Nephron progenitor cell (in vitro differentiated cells): ENCODE measurements around the gene SRD5A2.
"Not testable (repeated sequence)": the region's sequence is repeated elsewhere in the genome, so short reads cannot be mapped to it uniquely, and the experiment has no call there.

Experiments used
- DNase-seq: peaks from one replicate; pipeline ENCODE4 v3.0.0; 2021
- H3K27ac Mint-ChIP-seq: 2 replicates; pipeline ENCODE4 v1.8.0; 2021; ENCODE audit warnings: mild to moderate bottlenecking, moderate library complexity, mixed read lengths
- H3K27me3 Mint-ChIP-seq: 2 replicates; pipeline ENCODE4 v1.8.0; 2021; ENCODE audit warnings: mild to moderate bottlenecking, low read depth, mixed read lengths; ENCODE audit not compliant: poor library complexity
- H3K36me3 Mint-ChIP-seq: 2 replicates; pipeline ENCODE4 v1.8.0; 2021; ENCODE audit warnings: low read depth, mixed read lengths
- H3K4me1 Mint-ChIP-seq: 2 replicates; pipeline ENCODE4 v1.8.0; 2021; ENCODE audit warnings: mixed read lengths
- H3K4me3 Mint-ChIP-seq: 2 replicates; pipeline ENCODE4 v1.8.0; 2021; ENCODE audit warnings: mild to moderate bottlenecking, moderate library complexity, mixed read lengths
- H3K9me3 Mint-ChIP-seq: 2 replicates; pipeline ENCODE4 v1.8.0; 2021; ENCODE audit warnings: mild to moderate bottlenecking, moderate library complexity, mixed read lengths
- TF ChIP-seq, protein P1 (sequence below): fragments of 200-600 bp; sonication (generic); IDR thresholded peaks from 2 replicates; pipeline ENCODE4 v1.5.0; 2021; ENCODE audit warnings: antibody characterized with exemption

Gene SRD5A2

GRCh38 chr2:31511376-31511775 lies 69.4 kb downstream of the SRD5A2 start:
- Mint-ChIP-seq H3K9me3 (no peaks in the 10 kb centered on the region), H3K36me3 (no peaks in the 10 kb centered on the region), H3K4me1 (no peaks in the 10 kb centered on the region), H3K4me3 (no peak overlapping the region), H3K27ac (no peak overlapping the region), H3K27me3 (peaks cover 2% of the 10 kb centered on the region)
- TF ChIP-seq, protein P1, sequence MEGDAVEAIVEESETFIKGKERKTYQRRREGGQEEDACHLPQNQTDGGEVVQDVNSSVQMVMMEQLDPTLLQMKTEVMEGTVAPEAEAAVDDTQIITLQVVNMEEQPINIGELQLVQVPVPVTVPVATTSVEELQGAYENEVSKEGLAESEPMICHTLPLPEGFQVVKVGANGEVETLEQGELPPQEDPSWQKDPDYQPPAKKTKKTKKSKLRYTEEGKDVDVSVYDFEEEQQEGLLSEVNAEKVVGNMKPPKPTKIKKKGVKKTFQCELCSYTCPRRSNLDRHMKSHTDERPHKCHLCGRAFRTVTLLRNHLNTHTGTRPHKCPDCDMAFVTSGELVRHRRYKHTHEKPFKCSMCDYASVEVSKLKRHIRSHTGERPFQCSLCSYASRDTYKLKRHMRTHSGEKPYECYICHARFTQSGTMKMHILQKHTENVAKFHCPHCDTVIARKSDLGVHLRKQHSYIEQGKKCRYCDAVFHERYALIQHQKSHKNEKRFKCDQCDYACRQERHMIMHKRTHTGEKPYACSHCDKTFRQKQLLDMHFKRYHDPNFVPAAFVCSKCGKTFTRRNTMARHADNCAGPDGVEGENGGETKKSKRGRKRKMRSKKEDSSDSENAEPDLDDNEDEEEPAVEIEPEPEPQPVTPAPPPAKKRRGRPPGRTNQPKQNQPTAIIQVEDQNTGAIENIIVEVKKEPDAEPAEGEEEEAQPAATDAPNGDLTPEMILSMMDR: no peak
- DNase-seq: no peak

DNA sequence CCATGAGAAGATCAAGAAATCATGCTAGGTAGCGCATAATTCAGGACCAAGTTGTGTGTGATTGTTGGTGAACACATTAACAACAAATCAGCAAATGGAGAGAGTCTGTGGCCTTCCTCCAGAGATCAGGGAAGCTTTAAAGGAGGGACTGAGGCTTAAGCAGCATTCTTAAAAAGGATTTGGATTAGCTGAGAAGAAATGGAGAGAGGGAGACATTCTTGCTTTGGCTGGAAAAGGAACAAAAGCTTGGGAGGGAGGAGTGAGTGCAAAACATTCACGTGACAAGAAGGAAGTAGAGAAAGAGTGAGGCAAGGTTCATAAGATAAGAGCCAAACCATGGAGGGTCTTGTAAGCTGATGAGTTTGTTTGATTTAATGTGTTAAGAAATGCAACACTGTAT lies 75.6 kb downstream of the SRD5A2 start:
- DNase-seq: no peak
- peaks cover 5% of the 10 kb centered on the region for H3K9me3 Mint-ChIP-seq
- no peaks in the 10 kb centered on the region for H3K4me1 Mint-ChIP-seq
- H3K27ac Mint-ChIP-seq: no peak overlapping the region
- H3K4me3 Mint-ChIP-seq: no peak overlapping the region
- TF ChIP-seq, protein P1: no peak
- H3K27me3 Mint-ChIP-seq: no peaks in the 10 kb centered on the region
- no peaks in the 10 kb centered on the region for H3K36me3 Mint-ChIP-seq

GRCh38 chr2:31504311-31504710 lies 76.4 kb downstream of the SRD5A2 start:
- no peak for DNase-seq
- H3K27me3 Mint-ChIP-seq: no peaks in the 10 kb centered on the region
- TF ChIP-seq, protein P1: no peak
- H3K4me3 Mint-ChIP-seq: no peak overlapping the region
- no peak overlapping the region for H3K27ac Mint-ChIP-seq
- no peaks in the 10 kb centered on the region for H3K36me3 Mint-ChIP-seq
- H3K9me3 Mint-ChIP-seq: peaks cover 12% of the 10 kb centered on the region
- H3K4me1 Mint-ChIP-seq: no peaks in the 10 kb centered on the region

DNA sequence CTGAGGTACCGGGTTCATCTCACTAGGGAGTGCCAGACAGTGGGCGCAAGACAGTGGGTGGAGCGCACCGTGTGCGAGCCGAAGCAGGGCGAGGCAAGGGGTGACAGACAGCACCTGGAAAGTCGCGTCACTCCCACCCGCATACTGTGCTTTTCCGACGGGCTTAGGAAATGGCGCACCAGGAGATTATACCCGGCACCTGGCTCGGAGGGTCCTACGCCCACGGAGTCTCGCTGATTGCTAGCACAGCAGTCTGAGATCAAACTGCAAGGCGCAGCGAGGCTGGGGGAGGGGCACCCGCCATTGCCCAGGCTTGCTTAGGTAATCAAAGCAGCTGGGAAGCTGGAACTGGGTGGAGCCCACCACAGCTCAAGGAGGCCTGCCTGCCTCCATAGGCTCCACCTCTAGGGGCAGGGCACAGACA lies 84.3 kb downstream of the SRD5A2 start:
- DNase-seq: peak; percentile 61
- H3K4me3 Mint-ChIP-seq: peak overlapping the region; percentile 93
- not testable (repeated sequence) for H3K27me3 Mint-ChIP-seq, H3K27ac Mint-ChIP-seq, H3K4me1 Mint-ChIP-seq
- H3K36me3 Mint-ChIP-seq: peaks cover 19% of the 10 kb centered on the region
- H3K9me3 Mint-ChIP-seq: peaks cover 72% of the 10 kb centered on the region

GRCh38 chr2:31489339-31489738 lies 91.4 kb downstream of the SRD5A2 start:
- Mint-ChIP-seq H3K9me3 (peaks cover 50% of the 10 kb centered on the region), H3K36me3 (peaks cover 20% of the 10 kb centered on the region), H3K4me1 (peaks cover 10% of the 10 kb centered on the region)
- H3K27ac Mint-ChIP-seq, H3K27me3 Mint-ChIP-seq, H3K4me3 Mint-ChIP-seq: not testable (repeated sequence)
- peak; percentile 40 for DNase-seq

GRCh38 chr2:31483246-31483645 lies 97.5 kb downstream of the SRD5A2 start:
- Mint-ChIP-seq H3K36me3 (no peaks in the 10 kb centered on the region), H3K9me3 (peaks cover 10% of the 10 kb centered on the region), H3K4me3 (no peak overlapping the region), H3K27ac (no peak overlapping the region), H3K4me1 (no peaks in the 10 kb centered on the region), H3K27me3 (peaks cover 14% of the 10 kb centered on the region)
- no peak for DNase-seq
- TF ChIP-seq, protein P1: no peak

DNA sequence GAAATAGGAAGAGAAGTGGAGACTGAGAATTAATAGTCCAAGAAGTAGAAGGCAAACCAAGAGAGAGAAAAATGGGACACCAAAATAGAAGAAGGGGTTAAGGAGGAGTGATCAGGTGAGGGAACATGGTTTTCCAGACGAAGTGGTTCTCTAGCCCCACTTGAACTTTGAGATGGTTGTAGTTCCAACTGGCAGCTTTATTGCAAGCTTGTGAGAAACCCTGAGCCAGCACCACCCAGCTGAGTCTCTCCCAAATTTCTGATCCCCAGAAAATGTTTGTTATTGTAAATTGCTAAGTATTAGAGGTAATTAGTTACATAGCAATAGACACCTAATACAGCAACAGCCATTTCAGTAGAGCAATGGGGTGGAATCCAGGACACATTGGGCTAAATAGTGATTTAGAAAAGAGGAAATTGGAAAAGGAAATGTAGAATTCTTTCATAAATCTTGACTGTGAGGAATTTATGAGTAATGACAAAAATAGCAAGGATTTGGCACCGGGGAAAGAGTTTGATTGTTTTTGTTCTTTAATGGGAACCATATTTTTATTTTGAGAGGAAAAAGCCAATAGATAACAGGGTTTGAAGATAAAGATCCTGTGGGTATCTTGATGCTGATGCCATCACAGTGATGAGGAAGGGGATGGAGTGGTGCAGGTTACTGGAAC lies 104.1 kb downstream of the SRD5A2 start:
- no peaks in the 10 kb centered on the region for H3K9me3 Mint-ChIP-seq
- H3K27me3 Mint-ChIP-seq: peaks cover 8% of the 10 kb centered on the region
- no peak for DNase-seq

More for the DNA sequence above, 104.1 kb downstream of the SRD5A2 start:
- H3K36me3 Mint-ChIP-seq: no peaks in the 10 kb centered on the region
- TF ChIP-seq, protein P1: no peak
- H3K27ac Mint-ChIP-seq: no peak overlapping the region
- no peak overlapping the region for H3K4me3 Mint-ChIP-seq
- H3K4me1 Mint-ChIP-seq: no peaks in the 10 kb centered on the region
